Measurements from ENCODE around the gene FMO2. TPM values are rescaled to one million over a fixed set of nuclear protein-coding genes. Genes with fewer than 3 reads are reported as not detected.

The FMO2 gene

GRCh38 chr1:171258943-171259342 lies 73.8 kb downstream of the FMO2 start:
- Histone ChIP-seq H2AK5ac (ENCODE audit: low read depth, low read length) (no peak overlapping the region), H3K27me3 (ENCODE audit: control insufficient read depth in 3 of 3, insufficient read depth in 3 of 3, low read depth in 1 of 3, low read length in 3 of 3) (peaks cover 0 to 2% (median 0%) of the 10 kb centered on the region in 3 experiments), H2AFZ (ENCODE audit: low read length) (peak overlapping the region; percentile 0), H2BK120ac (ENCODE audit: low read depth, low read length) (no peak overlapping the region), H3K4me3 (ENCODE audit: low read length in 2 of 2) (no peak overlapping the region), H2BK5ac (ENCODE audit: low read length) (no peak overlapping the region), H2BK12ac (ENCODE audit: low read length) (no peak overlapping the region), H4K8ac (ENCODE audit: low read depth, low read length) (no peak overlapping the region), H3K27ac (replicated peaks; ENCODE audit: low read length) (no peak overlapping the region), H3K9me3 (replicated peaks in 1 of 2; ENCODE audit: control insufficient read depth in 2 of 2, insufficient read depth in 1 of 2, low read depth in 1 of 2, low read length in 2 of 2) (no peaks in the 10 kb centered on the region), H3K79me1 (ENCODE audit: low read depth, low read length) (no peaks in the 10 kb centered on the region), H3K18ac (ENCODE audit: low read length) (no peak overlapping the region), H3K9ac (ENCODE audit: low read depth, low read length, poor library complexity) (no peak overlapping the region), H3K36me3 (replicated peaks in 1 of 2; ENCODE audit: control insufficient read depth in 2 of 2, insufficient read depth in 2 of 2, low read length in 2 of 2) (no peaks in the 10 kb centered on the region), H3K4me2 (ENCODE audit: insufficient read depth, low read length, poor library complexity, severe bottlenecking) (no peak overlapping the region), H3K4ac (ENCODE audit: low read length) (no peak overlapping the region), H4K91ac (ENCODE audit: low read depth, low read length, poor library complexity) (no peak overlapping the region), H3K4me1 (ENCODE audit: control insufficient read depth in 2 of 2, insufficient read depth in 1 of 2, low read depth in 1 of 2, low read length in 2 of 2) (peaks cover 0 to 13% of the 10 kb centered on the region in 2 donors), H2BK15ac (ENCODE audit: low read length) (no peak overlapping the region), H3K23ac (ENCODE audit: low read depth, low read length, poor library complexity) (no peak overlapping the region), H3K14ac (ENCODE audit: low read length) (no peak overlapping the region)
- no peak for DNase-seq (ENCODE audit: low spot score)
- WGBS, 2 donors (ENCODE audit: extremely low coverage in 2 of 2, insufficient read length in 2 of 2, insufficient replicate concordance in 1 of 2): no CpG with 5 or more reads among the region's 2 CpGs

Small RNA genes lying within 50 kb of the gene (small RNA-seq; reads per million reads assigned to genes)
- gene RF00019 (ENCODE audit: insufficient read depth): not detected
